ENCODE data around the gene SPRR4. TPM values are rescaled to one million over a fixed set of nuclear protein-coding genes. Genes with fewer than 3 reads are reported as not detected.
"Not testable (repeated sequence)": the region's sequence is repeated elsewhere in the genome, so short reads cannot be mapped to it uniquely, and the experiment has no call there.

The SPRR4 gene
- total RNA-seq, 1 donor from 2014 or later: not detected

GRCh38 chr1:152965853-152966252, 4.6 kb upstream of the SPRR4 start:
- no peak for DNase-seq (ENCODE audit: low read depth)

- DNase-seq (ENCODE audit: low read depth): no peak
Measured at GRCh38 chr1:152967201-152967600, 3.2 kb upstream of the SPRR4 start.

GRCh38 chr1:152968248-152968647, 2.2 kb upstream of the SPRR4 start:
- DNase-seq (ENCODE audit: low read depth): no peak

GRCh38 chr1:152969036-152969435, 1.4 kb upstream of the SPRR4 start:
- DNase-seq (ENCODE audit: low read depth): no peak

GRCh38 chr1:152972196-152972886, 1.9 kb downstream of the SPRR4 start:
- no peak for DNase-seq (ENCODE audit: low read depth)

GRCh38 chr1:152976688-152977087, 6.2 kb downstream of the SPRR4 start:
- DNase-seq (ENCODE audit: low read depth): no peak

GRCh38 chr1:152977614-152978013, 7.2 kb downstream of the SPRR4 start:
- no peak for DNase-seq (ENCODE audit: low read depth)

- DNase-seq (ENCODE audit: low read depth): no peak
Measured at GRCh38 chr1:152980676-152981075, 10.2 kb downstream of the SPRR4 start.

- DNase-seq (ENCODE audit: low read depth): no peak
Measured at GRCh38 chr1:152981146-152981871, 10.9 kb downstream of the SPRR4 start.

DNA sequence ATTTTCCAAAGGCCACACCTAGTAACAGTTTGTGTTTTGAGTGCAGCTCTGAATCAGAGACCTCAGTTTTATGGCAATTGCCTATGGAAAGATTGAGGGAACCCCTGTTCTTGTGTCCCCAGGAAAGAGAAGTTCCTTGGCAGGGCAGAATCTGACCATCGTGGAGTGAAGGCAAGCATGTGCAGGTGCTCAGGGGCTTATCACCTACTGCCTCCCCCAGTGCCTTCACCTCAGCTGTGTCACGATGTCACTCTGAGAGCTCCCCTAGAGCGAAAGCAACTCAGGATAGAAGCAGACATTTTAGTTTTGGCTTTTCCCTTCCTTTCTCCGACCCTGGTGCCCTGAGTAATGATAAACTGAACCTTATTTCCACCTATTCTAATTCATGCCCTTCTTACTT, 11.6 kb downstream of the SPRR4 start:
- no peak for DNase-seq (ENCODE audit: low read depth)

GRCh38 chr1:152983234-152983633, 12.8 kb downstream of the SPRR4 start:
- DNase-seq (ENCODE audit: low read depth): no peak

GRCh38 chr1:152983743-152984142, 13.3 kb downstream of the SPRR4 start, which contains the start of gene SPRR1A:
Gene SPRR1A, plus strand, starts transcription at chr1:152984081. Its CDS starts 1,150 bp downstream, at chr1:152985231.
- no peak for DNase-seq (ENCODE audit: low read depth)

DNA sequence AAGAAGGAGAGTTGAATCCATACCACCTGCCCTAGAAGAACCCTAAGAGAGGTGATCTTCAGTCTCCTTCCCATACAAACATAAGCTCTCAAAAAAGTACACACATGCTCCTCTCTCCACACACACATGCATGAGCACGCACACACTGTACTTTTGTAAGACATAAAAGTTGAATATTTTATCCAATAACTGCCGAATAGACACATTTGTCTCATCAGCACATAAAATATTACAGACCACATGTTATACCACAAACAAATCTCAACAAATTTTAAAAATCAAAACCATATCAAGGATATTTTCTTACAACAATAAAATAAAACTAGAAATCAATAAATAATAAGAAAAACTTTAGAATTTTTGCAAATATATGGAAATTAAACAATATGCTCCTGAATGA, 16.1 kb downstream of the SPRR4 start:
- DNase-seq (ENCODE audit: low read depth): no peak

GRCh38 chr1:152993186-152993585, 22.7 kb downstream of the SPRR4 start:
- DNase-seq (ENCODE audit: low read depth): no peak

GRCh38 chr1:152995842-152996241, 25.4 kb downstream of the SPRR4 start:
- DNase-seq (ENCODE audit: low read depth): no peak

GRCh38 chr1:152996633-152997400, 26.4 kb downstream of the SPRR4 start:
- no peak for DNase-seq (ENCODE audit: low read depth)

DNA sequence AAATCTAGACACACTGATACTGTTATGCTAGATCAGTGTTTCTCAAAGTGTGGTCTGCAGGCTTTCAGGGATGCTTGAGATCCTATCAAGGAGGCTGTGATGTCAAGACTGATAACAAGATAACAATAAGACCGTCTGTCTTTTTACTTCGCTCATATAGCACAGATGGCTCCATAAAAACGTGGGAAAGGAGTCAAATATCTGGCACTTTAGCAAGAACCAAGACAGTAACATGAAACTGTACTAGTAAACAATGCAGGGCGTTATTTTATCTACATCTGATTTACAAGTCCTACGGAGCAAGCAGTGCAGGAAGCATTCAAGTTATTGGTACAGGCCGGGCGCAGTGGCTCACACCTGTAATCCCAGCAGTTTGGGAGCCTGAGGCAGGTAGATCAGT, 27.5 kb downstream of the SPRR4 start:
- DNase-seq (ENCODE audit: low read depth): no peak

DNA sequence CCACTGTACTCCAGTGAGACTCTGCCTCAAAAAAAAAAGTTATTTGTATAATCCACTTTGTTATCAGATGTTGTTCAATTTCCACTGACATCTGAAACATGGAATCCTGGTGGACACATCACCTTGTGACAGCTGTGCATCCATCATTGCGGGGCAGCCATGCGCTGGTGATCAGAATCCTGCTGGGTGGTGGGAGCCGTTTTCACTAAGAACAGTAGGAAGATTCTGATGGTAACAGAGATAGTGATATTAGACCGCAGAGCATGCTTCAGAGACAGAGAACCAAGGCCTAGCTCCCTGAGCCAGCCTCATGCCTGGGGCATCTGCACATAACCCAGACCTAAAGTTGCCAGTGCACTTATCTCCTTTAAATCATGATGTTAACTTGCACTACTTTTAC, 28.0 kb downstream of the SPRR4 start:
- DNase-seq (ENCODE audit: low read depth): no peak

DNA sequence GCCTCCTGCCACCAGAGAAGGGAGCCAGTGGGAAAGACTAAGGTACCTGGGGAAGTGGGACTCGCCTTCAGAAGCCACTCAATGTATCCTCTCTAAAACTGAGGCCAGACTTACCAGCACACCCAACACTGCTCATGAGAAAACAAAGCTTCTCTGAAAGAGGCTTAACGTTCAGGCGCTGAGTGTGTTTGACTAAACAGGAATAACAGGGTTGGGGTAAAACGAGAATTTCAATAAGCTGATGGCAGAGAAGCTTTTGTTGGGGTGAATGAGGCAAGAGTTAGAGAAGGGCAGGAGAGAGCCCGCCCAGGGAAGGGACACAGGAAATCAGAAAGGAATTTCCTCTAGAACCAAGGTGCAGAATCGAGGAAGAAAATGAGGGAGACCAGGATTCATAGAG, 29.4 kb downstream of the SPRR4 start:
- DNase-seq (ENCODE audit: low read depth): no peak

DNA sequence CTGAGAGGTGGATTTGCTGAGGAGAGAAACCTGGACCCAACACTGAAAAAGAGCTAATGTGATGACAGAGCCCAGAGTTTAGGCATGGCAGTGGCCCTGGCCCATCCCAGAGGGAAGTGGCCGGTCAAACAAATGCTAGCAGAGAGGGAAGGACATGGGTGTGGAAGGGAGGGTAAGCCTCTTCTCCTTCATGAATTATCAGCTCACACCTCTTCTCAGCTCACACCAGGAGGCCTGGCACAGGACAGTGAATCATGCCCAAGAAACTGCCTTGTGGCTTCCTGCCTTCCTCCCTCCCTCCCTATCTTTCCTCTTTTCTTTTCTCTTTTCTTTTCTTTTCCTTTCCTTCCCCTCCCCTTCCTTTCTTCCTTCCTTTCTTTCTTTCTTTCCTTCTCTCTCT, 29.8 kb downstream of the SPRR4 start:
- DNase-seq (ENCODE audit: low read depth): no peak

DNA sequence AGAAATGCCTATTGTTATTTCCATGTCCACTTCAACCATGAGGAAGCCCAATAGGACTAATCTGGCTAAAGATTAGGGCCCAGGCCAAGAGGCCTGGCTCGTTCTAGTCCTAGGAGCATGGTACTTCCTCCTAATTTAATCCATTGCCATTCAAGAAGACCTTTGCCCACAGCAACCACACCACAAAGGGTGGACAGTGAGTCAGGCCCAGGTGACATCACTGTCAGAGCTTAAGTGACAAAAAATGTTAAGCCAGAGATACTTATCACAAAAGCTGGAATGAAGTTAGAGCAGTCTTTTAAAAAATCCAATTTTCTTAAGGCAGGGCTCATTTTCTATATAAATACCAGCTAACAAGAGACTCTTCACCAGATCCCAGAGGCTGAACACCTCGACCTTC, 30.9 kb downstream of the SPRR4 start, which contains the start of gene SPRR3:
Gene SPRR3, plus strand, starts transcription at position 368 of the 400 bp plus-strand sequence. CDS start 1,272 bp downstream, outside the sequence.
- no peak for DNase-seq (ENCODE audit: low read depth)

GRCh38 chr1:153011235-153011758, 40.8 kb downstream of the SPRR4 start:
- not testable (repeated sequence) for DNase-seq (ENCODE audit: low read depth)
